Fibroblast of lung (primary cell): Measurements from ENCODE around the gene MYNN.

Experiments used
- EZH2 ChIP-seq: IDR thresholded peaks from 2 replicates; pipeline ENCODE4 v1.5.1; 2012; ENCODE audit warnings: low read length, control low read depth, mild to moderate bottlenecking; ENCODE audit errors: missing control alignments
- TF ChIP-seq, protein P1 (sequence below), 2 donors: IDR thresholded peaks in 1 of 2; conservative IDR thresholded peaks in 1 of 2; 1 replicate in 1 of 2; 2 replicates in 1 of 2; pipeline ENCODE4 v1.5.1; 2011 to 2012; ENCODE audit warnings: low read length in 2 of 2, control low read depth in 1 of 2, inconsistent platforms in 1 of 2, low read depth in 1 of 2, mild to moderate bottlenecking in 1 of 2

GRCh38 chr3:169838511-169839030, 65.4 kb downstream of the MYNN start:
- TF ChIP-seq, protein P1, sequence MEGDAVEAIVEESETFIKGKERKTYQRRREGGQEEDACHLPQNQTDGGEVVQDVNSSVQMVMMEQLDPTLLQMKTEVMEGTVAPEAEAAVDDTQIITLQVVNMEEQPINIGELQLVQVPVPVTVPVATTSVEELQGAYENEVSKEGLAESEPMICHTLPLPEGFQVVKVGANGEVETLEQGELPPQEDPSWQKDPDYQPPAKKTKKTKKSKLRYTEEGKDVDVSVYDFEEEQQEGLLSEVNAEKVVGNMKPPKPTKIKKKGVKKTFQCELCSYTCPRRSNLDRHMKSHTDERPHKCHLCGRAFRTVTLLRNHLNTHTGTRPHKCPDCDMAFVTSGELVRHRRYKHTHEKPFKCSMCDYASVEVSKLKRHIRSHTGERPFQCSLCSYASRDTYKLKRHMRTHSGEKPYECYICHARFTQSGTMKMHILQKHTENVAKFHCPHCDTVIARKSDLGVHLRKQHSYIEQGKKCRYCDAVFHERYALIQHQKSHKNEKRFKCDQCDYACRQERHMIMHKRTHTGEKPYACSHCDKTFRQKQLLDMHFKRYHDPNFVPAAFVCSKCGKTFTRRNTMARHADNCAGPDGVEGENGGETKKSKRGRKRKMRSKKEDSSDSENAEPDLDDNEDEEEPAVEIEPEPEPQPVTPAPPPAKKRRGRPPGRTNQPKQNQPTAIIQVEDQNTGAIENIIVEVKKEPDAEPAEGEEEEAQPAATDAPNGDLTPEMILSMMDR (conservative IDR thresholded peaks at IDR 0.05 in 1 of 2, IDR thresholded peaks at IDR 0.05 in 1 of 2; ENCODE audit: low read depth in 1 of 2, low read length in 2 of 2) = no peak
- no peak for TF ChIP-seq EZH2
